Breast epithelium (tissue), 3 donors: ENCODE measurements around the gene FPGT.

Experiments
- POLR2A ChIP-seq: fragments of 450-650 bp; IDR thresholded peaks from one replicate; pipeline ENCODE4 v1.6.1; 2016; ENCODE audit warnings: antibody characterized with exemption, mild to moderate bottlenecking, moderate library complexity
- POLR2AphosphoS5 ChIP-seq, 3 donors: sonication (generic); formaldehyde crosslinking; IDR thresholded peaks; one replicate each; pipeline ENCODE4 v1.6.1; 2017; ENCODE audit warnings: antibody characterized with exemption in 3 of 3
- TF ChIP-seq, protein P1 (sequence below), 3 donors: fragments of 450-650 bp; IDR thresholded peaks; one replicate each; pipeline ENCODE4 v1.5.1; 2016 to 2017; ENCODE audit warnings: antibody characterized with exemption in 3 of 3, mild to moderate bottlenecking in 3 of 3, moderate library complexity in 3 of 3

DNA sequence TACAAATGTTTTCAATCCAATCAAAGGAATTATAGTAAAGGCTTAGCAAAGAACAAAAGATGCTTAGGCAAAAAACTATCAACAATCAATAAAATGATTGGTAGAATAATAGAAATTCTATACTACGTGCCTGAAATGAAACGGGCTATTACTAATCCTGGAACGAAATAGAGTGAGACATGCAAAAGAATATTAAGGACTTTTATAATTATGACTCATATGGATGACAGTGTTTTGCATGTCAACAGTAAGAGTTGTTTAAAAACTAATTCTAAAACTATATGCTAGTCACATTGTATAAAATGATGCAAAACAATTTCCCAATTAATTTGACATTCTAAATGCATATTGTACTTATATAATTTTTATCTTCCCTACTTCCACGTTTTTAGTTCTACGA is 35.7 kb upstream of the FPGT start:
- TF ChIP-seq, protein P1, sequence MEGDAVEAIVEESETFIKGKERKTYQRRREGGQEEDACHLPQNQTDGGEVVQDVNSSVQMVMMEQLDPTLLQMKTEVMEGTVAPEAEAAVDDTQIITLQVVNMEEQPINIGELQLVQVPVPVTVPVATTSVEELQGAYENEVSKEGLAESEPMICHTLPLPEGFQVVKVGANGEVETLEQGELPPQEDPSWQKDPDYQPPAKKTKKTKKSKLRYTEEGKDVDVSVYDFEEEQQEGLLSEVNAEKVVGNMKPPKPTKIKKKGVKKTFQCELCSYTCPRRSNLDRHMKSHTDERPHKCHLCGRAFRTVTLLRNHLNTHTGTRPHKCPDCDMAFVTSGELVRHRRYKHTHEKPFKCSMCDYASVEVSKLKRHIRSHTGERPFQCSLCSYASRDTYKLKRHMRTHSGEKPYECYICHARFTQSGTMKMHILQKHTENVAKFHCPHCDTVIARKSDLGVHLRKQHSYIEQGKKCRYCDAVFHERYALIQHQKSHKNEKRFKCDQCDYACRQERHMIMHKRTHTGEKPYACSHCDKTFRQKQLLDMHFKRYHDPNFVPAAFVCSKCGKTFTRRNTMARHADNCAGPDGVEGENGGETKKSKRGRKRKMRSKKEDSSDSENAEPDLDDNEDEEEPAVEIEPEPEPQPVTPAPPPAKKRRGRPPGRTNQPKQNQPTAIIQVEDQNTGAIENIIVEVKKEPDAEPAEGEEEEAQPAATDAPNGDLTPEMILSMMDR (IDR thresholded peaks at IDR 0.05), result no peak
- TF ChIP-seq POLR2AphosphoS5 (IDR thresholded peaks at IDR 0.05), result no peak
- TF ChIP-seq POLR2A, result no peak
